Peyer's patch (tissue), 4 donors: Measurements from ENCODE around the gene STEAP2.

Experiments
- CTCF ChIP-seq, 6 experiments: fragments of 450-650 bp in 4 of 6; fragments of 200-600 bp in 2 of 6; sonication (generic) in 1 of 6; IDR thresholded peaks; one replicate each; pipeline ENCODE4 v1.5.1; 2017 to 2019; ENCODE audit warnings: antibody characterized with exemption in 6 of 6, mild to moderate bottlenecking in 3 of 6, moderate library complexity in 1 of 6
- POLR2A ChIP-seq, 2 donors: fragments of 450-650 bp; IDR thresholded peaks; one replicate each; pipeline ENCODE4 v1.5.1; 2017; ENCODE audit warnings: antibody characterized with exemption in 2 of 2, mild to moderate bottlenecking in 2 of 2, moderate library complexity in 2 of 2

GRCh38 chr7:90167361-90167760 lies 44.2 kb upstream of the STEAP2 start:
- TF ChIP-seq CTCF (IDR thresholded peaks at IDR 0.05) (no peak), POLR2A (IDR thresholded peaks at IDR 0.05) (no peak)
